CD4-positive, alpha-beta T cell treated with Interleukin-4 for 1 hour (primary cell): Measurements from ENCODE around the gene ZFAND2B.
A peak's percentile ranks its signal among the peaks of the same experiment; 100 is the strongest.
"Not testable (repeated sequence)": the region's sequence is repeated elsewhere in the genome, so short reads cannot be mapped to it uniquely, and the experiment has no call there.

ENCODE experiments used
- DNase-seq, 2 donors: peaks; one replicate each; pipeline ENCODE4 v3.0.0-alpha.2; 2020 to 2022

ZFAND2B gene

GRCh38 chr2:219252900-219253752 lies 46.5 kb downstream of the ZFAND2B start, which contains the start of gene TUBA4B:
Gene TUBA4B, plus strand, starts transcription at chr2:219253243. Its CDS starts 165 bp downstream, at chr2:219253408.
- DNase-seq: peak; percentile 49 to 58

- peak; percentile 91 to 93 for DNase-seq
Measured at GRCh38 chr2:219253753-219254589, 47.4 kb downstream of the ZFAND2B start, which contains the start of gene TUBA4A. Gene TUBA4A, minus strand, starts transcription at chr2:219253918. Its CDS starts 60 bp downstream, at chr2:219253858.

- DNase-seq: peak; percentile 63 to 71
Measured at GRCh38 chr2:219254590-219255201, 48.1 kb downstream of the ZFAND2B start.

GRCh38 chr2:219258942-219259341 lies 52.4 kb downstream of the ZFAND2B start:
- DNase-seq: not testable (repeated sequence)
